ENCODE results near the gene C1QTNF3.
"Not testable (repeated sequence)": the region's sequence is repeated elsewhere in the genome, so short reads cannot be mapped to it uniquely, and the experiment has no call there.

The C1QTNF3 gene

GRCh38 chr5:34043099-34043876 lies at the start of gene C1QTNF3:
Gene C1QTNF3, minus strand, starts transcription at chr5:34043213. Its CDS starts 88 bp downstream, at chr5:34043125.
- DNase-seq (ENCODE audit: low read depth): no peak

DNA sequence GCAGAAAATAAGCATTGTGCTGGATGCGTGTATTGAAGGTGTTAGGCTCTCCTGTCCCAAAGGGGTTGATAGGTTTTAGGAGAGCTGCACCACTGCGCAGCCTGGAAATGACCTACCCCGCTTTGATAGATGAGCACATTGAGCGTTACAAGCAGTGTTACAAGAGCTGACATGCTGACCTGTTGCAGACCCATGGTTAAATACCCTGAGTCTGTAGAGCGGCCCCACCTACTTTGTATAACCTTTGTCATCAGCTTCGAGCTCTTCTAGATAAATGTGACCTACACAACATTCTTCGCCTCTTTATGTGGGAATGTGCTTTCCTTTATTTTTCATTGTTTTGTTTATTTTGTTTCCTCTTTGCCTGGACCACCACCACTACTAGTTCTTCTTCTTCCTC lies 48.0 kb upstream of the C1QTNF3 start:
- not testable (repeated sequence) for DNase-seq (ENCODE audit: low read depth)

GRCh38 chr5:34089802-34090201 lies 46.8 kb upstream of the C1QTNF3 start:
- not testable (repeated sequence) for DNase-seq (ENCODE audit: low read depth)

- not testable (repeated sequence) for DNase-seq (ENCODE audit: low read depth)
These were observed 44.7 kb upstream of the C1QTNF3 start for GRCh38 chr5:34087728-34088127.

DNA sequence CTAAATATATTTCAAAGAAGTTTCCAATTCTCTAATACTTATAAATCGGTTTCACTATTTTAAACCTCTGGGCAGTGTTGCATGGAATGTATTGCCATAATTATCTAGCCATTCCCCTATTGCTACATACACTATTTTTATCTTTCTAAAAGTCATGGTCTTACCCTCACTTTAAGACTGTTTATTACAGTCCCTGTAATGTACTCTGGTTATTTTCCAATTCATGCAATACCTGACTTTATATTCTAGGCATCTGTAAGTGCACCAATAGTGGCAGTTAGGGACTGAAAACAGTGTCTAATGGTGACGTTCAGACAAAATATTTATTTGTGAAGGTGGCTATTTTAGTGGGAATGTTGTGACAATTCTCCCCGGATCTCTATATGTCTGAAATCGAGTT lies 40.9 kb upstream of the C1QTNF3 start:
- DNase-seq (ENCODE audit: low read depth): not testable (repeated sequence)

DNA sequence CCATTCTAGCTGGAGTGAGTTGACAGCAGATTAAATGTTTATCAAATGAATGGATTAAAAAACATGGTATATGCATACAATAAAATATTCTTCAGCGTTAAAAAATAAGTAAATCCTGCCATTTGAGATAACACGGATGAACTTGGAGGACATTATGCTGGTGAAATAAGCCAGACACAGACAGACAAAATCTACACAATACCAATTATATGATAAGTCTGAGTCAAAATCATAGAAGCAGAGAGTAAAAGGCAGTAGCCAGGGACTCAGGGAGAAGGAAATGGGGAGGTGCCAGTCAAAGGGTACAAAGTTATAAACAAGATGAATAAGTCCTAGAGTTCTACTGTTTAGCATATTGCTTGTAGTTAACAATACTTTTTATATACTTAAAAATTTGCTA lies 36.5 kb upstream of the C1QTNF3 start:
- not testable (repeated sequence) for DNase-seq (ENCODE audit: low read depth)

- not testable (repeated sequence) for DNase-seq (ENCODE audit: low read depth)
These were observed 34.6 kb upstream of the C1QTNF3 start for GRCh38 chr5:34077636-34078035.

DNA sequence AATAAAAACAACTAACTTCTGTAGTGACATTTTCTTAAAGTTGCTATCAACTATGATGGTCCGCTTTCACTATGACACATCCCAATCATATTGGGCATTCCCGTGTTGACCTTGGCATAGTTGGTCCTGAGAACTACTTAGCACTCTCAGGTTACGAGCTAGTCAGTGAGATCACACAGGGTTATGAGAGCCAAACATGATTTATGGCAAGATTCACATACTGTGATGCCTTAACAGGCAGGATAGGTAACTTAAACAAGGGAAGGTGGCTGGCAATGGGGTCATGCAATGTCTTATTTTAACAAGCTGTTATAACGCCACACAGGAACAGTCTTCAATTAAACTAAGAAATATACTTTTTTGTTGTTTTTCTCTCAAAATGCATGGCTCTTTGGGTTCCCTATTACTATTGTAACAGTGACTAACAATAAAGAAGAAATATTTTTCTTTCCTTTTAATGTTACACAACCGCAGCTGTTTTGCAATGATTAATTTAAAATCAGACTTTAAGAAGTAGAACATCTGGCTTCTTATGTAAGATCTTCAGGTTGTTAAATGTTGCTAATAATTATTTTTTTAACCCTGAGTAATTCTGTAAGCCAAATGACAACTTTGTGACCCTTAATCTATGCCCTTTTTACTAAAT lies 33.8 kb upstream of the C1QTNF3 start:
- not testable (repeated sequence) for DNase-seq (ENCODE audit: low read depth)

GRCh38 chr5:34074472-34074871 lies 31.5 kb upstream of the C1QTNF3 start:
- not testable (repeated sequence) for DNase-seq (ENCODE audit: low read depth)

DNA sequence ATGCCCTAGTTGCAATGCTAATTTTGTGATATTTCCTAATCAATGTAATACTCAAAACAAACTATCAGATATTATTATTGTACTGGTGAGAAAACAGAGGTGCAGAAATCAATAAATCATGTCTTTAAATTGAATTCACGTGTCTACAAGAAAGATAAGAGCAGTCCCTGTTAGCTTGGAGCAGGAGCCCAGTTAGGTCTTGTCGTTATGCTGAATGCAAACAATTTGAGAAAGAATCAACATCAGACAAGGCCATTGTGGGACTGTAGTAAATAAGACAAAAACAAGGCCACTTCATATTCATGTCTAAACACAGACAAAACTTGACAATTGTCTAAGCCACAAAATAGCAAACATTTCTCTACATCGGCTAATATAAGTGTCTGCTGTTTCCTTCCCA lies 31.1 kb upstream of the C1QTNF3 start:
- not testable (repeated sequence) for DNase-seq (ENCODE audit: low read depth)

DNA sequence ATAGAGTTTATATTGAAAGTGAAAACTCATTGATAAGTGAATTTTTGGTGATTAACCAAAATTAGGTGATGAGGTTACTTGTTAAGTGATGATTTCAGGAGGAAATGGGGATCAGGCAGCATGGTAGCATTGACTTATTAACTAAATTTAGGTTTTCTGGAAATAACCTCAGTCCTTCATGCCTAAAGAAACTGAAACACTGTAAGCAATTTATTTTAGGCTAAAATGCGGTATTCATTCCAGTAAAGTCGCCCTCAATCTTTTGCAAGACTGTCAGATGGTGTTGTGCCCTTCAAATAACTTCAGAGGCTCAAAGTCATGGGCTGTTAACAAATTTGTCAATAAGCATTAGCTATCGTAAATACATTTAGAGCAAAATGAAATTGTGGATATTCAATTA lies 27.6 kb upstream of the C1QTNF3 start:
- DNase-seq (ENCODE audit: low read depth): not testable (repeated sequence)

DNA sequence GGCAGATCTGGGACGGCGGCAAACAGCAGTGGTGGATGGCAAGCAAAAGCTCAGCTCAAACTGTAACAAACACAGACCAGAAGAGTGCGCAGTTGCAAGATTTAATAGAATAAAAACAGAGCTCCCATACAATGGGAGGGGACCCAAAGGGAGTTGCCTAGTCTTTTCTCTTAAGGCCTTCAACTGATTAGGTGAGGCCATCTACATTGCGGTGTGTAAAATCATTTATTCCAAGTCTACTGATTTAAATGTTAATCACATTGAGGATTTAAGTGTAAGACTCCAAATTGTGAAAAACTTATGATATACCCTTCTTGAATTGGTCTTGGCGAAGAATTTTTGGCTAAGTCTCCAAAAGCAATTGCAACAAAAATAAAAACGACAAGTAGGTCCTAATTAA lies 21.6 kb upstream of the C1QTNF3 start:
- DNase-seq (ENCODE audit: low read depth): no peak

- DNase-seq (ENCODE audit: low read depth): no peak
These were observed 19.4 kb upstream of the C1QTNF3 start for GRCh38 chr5:34062419-34062818.

DNA sequence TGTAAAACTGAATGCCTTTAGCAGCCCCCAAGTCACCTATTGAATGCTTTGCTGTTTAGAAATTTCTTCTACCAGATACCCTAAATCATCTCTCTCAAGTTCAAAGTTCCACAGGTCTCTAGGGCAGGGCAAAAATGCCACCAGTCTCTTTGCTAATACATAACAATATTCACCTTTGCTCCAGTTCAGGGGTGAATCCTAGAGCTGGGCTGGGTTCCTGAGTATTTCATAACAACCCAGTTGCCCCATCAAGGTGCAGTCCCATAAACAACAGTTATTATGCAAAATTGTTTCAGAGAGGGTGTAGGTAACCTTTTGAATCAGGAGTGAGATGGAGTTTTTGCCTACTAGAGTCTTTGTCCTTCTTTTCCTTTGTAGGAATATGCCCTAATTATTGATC lies 19.0 kb upstream of the C1QTNF3 start:
- no peak for DNase-seq (ENCODE audit: low read depth)

DNA sequence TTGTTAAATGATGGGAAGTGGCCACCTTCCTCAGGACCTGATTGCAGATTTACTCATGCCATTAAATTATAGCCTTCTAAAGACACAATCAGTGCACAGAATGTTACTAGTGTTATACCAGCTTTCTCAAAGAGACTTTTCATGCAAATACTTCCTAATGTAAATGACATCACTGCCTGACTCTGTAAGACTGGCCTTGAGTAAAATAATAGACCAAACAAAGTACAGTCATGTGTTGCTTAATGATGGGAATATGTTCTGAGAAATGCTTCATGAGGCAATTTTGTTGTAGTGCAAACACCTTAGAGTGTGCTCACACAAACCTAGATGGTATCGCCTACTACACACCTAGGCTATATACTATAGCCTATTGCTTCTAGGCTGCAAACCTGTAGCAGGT lies 17.0 kb upstream of the C1QTNF3 start:
- DNase-seq (ENCODE audit: low read depth): no peak

GRCh38 chr5:34058532-34058931 lies 15.5 kb upstream of the C1QTNF3 start:
- DNase-seq (ENCODE audit: low read depth): no peak

DNA sequence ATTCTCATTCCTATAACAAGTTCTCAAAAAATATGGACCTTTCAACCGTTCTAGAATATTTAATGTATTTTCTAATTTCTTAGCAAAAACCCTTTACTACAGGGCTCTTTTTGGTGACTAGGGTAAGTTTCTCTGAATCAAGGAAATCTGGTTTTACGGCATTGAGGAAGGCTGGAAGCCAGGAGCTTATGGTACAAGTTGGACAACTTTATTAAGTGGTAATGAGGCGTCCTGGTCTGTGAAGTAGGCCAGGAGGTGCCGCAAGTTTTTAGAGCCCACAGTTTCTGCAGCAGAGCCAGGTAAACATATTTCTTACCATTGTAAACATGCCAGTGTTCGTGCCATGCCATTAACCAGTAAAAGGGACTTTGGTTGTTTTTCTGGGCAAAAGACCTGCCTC lies 14.6 kb upstream of the C1QTNF3 start:
- no peak for DNase-seq (ENCODE audit: low read depth)

GRCh38 chr5:34057118-34057517 lies 14.1 kb upstream of the C1QTNF3 start:
- DNase-seq (ENCODE audit: low read depth): no peak

- DNase-seq (ENCODE audit: low read depth): no peak
These were observed 12.7 kb upstream of the C1QTNF3 start for GRCh38 chr5:34055667-34056066.

DNA sequence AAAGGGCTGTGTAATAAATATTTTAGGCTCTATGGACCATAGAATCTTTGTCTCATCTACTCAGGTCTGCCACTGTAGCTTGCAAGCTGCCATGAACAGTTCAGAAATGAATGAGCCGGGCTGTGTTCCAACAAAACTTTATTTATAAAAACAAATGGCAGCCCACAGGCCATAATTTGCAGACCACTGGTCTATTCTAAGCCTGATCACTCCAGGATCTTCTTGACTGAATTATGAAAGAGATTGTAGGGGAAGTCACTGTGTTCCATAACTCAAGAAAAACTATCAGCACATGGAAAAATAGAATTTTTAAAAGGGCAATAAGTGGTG lies 11.4 kb upstream of the C1QTNF3 start:
- DNase-seq (ENCODE audit: low read depth): no peak

DNA sequence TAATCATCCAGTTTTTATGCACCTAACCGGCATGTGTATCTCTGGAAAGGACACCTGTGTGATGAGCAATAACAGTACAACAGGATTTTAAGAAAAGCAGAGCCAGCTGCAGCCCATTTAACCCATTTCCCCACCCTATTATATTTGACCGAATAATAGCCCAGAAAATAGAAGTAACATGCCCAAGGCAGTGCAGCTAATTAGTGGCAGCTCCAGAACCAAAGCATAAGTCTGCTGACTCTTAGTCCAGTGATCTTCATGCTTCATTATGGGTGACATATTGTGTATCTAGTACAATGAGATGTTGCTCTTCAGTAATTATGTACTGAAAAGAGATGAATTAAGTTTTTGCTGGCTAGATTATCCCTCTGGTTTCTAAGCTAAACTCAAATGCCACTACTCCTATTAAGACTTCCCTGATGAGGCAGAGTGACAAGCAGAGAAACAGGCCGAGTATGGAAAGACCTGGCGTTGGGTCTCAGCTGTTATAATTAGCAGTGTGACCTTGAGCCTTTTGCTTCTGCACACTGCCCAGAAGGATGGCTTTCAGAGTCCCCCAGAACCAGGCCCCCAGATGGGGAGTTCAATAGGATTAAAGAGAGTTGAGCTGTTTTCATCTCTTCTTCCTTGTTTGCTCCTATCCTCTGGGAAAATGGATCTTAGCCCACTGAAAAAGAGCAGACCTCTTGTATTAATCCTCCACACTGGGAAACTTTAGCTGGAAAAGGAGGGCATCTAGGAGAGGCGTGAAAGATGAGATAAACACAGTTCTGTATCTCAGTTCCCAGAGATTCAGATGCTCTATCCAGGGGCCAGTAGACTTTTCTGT lies 10.8 kb upstream of the C1QTNF3 start:
- DNase-seq (ENCODE audit: low read depth): no peak

DNA sequence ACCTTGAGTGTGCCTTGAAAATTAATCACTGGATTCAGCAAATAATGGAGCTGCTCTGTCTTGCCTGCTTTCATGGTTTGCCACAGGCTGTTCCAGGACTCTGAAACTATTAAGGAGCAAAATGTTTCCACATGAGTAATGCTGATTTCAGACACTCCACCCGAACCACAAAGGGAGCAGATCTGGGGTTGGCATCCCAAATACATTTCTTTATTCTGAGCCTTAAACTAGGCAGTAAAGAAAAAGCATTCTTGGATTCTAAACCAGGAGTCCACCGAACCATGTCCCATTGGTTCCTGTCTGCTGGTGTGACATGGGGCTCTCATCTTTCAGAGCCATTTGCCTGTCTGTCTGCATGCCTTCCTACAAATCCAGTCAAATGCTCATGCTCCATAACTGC lies 10.1 kb upstream of the C1QTNF3 start:
- no peak for DNase-seq (ENCODE audit: low read depth)
